ENCODE data around the gene MAPK7.

GRCh38 chr17:19378416-19379360 lies at the start of gene MAPK7:
- no peak for TF ChIP-seq CTCF (IDR thresholded peaks at IDR 0.05; ENCODE audit: low read depth, low read length)
- TF ChIP-seq MAX (IDR thresholded peaks at IDR 0.05; ENCODE audit: low read depth, low read length): no peak

Data from NB4 (cell line).